ENCODE data around the gene CACNB4. TPM values are rescaled to one million over a fixed set of nuclear protein-coding genes. Genes with fewer than 3 reads are reported as not detected.

CACNB4 gene
- total RNA-seq, 1 donor from 2014 or later, result 5.1 TPM

GRCh38 chr2:151819920-151820319, 278.9 kb downstream of the CACNB4 start:
- H3K9me3 Mint-ChIP-seq (ENCODE audit: unreplicated experiment), result peaks cover 1% of the 10 kb centered on the region
- peaks cover 5% of the 10 kb centered on the region for H3K4me1 Mint-ChIP-seq (ENCODE audit: low read depth, unreplicated experiment)
- no peak overlapping the region for H3K4me3 Mint-ChIP-seq (ENCODE audit: unreplicated experiment)

DNA sequence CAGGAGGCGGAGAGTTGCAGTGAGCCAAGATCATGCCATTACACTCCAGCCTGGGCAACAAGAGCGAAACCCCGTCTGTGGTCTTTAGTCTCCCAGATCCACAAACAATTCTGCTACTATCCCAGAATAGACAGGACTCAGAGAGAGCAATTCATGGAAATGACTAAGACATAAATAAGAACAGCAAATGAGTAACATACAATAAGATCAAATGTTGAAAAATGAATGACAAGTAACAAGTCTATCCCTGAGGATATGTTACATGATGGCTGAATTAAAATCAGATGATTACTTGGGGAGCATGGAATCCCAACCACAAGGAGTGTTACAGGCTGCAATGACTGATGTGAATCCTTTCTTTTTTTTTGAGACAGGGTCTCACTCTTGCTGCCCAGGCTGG, 280.9 kb downstream of the CACNB4 start:
- Mint-ChIP-seq H3K4me1 (ENCODE audit: low read depth, unreplicated experiment) (peaks cover 3% of the 10 kb centered on the region), H3K36me3 (ENCODE audit: unreplicated experiment) (peaks cover 2% of the 10 kb centered on the region), H3K27me3 (ENCODE audit: unreplicated experiment) (peaks cover 2% of the 10 kb centered on the region), H3K4me3 (ENCODE audit: unreplicated experiment) (no peak overlapping the region), H3K9me3 (ENCODE audit: unreplicated experiment) (peaks cover 1% of the 10 kb centered on the region), H3K27ac (ENCODE audit: unreplicated experiment) (no peak overlapping the region)
- DNase-seq, result no peak
- TF ChIP-seq, protein P1, sequence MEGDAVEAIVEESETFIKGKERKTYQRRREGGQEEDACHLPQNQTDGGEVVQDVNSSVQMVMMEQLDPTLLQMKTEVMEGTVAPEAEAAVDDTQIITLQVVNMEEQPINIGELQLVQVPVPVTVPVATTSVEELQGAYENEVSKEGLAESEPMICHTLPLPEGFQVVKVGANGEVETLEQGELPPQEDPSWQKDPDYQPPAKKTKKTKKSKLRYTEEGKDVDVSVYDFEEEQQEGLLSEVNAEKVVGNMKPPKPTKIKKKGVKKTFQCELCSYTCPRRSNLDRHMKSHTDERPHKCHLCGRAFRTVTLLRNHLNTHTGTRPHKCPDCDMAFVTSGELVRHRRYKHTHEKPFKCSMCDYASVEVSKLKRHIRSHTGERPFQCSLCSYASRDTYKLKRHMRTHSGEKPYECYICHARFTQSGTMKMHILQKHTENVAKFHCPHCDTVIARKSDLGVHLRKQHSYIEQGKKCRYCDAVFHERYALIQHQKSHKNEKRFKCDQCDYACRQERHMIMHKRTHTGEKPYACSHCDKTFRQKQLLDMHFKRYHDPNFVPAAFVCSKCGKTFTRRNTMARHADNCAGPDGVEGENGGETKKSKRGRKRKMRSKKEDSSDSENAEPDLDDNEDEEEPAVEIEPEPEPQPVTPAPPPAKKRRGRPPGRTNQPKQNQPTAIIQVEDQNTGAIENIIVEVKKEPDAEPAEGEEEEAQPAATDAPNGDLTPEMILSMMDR (IDR thresholded peaks at IDR 0.05; ENCODE audit: partially characterized antibody, unreplicated experiment), result no peak

More at GRCh38 chr2:151819920-151820319, 278.9 kb downstream of the CACNB4 start:
- Mint-ChIP-seq H3K27me3 (ENCODE audit: unreplicated experiment) (peaks cover 2% of the 10 kb centered on the region), H3K27ac (ENCODE audit: unreplicated experiment) (no peak overlapping the region), H3K36me3 (ENCODE audit: unreplicated experiment) (no peaks in the 10 kb centered on the region)
- TF ChIP-seq, protein P1 (IDR thresholded peaks at IDR 0.05; ENCODE audit: partially characterized antibody, unreplicated experiment), result no peak
- no peak for DNase-seq

- Mint-ChIP-seq H3K27ac (ENCODE audit: unreplicated experiment) (no peak overlapping the region), H3K4me3 (ENCODE audit: unreplicated experiment) (no peak overlapping the region), H3K27me3 (ENCODE audit: unreplicated experiment) (peaks cover 2% of the 10 kb centered on the region), H3K9me3 (ENCODE audit: unreplicated experiment) (peaks cover 1% of the 10 kb centered on the region), H3K36me3 (ENCODE audit: unreplicated experiment) (peaks cover 4% of the 10 kb centered on the region), H3K4me1 (ENCODE audit: low read depth, unreplicated experiment) (no peaks in the 10 kb centered on the region)
- TF ChIP-seq, protein P1 (IDR thresholded peaks at IDR 0.05; ENCODE audit: partially characterized antibody, unreplicated experiment), result no peak
- no peak for DNase-seq
These were observed 282.0 kb downstream of the CACNB4 start for GRCh38 chr2:151816843-151817242.

DNA sequence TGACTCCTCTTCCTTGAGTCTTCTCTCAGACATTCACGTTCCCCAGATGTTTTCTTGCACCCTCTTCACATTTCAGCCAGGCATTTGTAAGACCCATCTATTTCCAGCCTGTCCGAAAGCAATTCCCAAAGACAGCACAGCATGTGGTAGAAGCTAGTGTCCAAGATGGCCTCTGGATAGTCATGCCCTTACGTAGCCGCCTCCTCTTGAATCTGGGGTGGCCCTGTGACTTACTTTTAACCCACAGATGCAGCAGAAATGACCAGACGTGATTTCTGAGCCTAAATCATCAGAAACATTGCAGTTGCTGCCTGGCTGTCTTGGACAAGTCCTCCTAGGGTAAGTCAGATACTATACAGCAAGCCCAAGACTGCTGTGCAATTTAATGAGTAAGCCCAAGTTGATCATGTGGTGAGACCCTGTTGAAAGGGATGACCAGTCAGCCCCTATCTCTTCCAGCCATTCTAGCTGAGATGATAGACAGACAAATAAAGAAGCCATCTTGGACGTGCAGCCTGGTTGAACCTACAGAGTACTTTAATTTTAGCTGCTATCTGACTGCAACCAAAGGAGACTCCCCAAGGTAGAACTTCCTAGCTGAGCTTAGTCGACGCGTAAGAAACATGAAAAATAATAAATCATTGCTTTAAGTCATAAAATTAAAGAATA, 282.9 kb downstream of the CACNB4 start:
- peaks cover 4% of the 10 kb centered on the region for H3K36me3 Mint-ChIP-seq (ENCODE audit: unreplicated experiment)
- H3K27me3 Mint-ChIP-seq (ENCODE audit: unreplicated experiment), result peaks cover under 1% of the 10 kb centered on the region
- no peaks in the 10 kb centered on the region for H3K4me1 Mint-ChIP-seq (ENCODE audit: low read depth, unreplicated experiment)
- H3K27ac Mint-ChIP-seq (ENCODE audit: unreplicated experiment), result no peak overlapping the region
- H3K9me3 Mint-ChIP-seq (ENCODE audit: unreplicated experiment), result no peaks in the 10 kb centered on the region
- TF ChIP-seq, protein P1 (IDR thresholded peaks at IDR 0.05; ENCODE audit: partially characterized antibody, unreplicated experiment), result no peak
- DNase-seq, result no peak
- no peak overlapping the region for H3K4me3 Mint-ChIP-seq (ENCODE audit: unreplicated experiment)

DNA sequence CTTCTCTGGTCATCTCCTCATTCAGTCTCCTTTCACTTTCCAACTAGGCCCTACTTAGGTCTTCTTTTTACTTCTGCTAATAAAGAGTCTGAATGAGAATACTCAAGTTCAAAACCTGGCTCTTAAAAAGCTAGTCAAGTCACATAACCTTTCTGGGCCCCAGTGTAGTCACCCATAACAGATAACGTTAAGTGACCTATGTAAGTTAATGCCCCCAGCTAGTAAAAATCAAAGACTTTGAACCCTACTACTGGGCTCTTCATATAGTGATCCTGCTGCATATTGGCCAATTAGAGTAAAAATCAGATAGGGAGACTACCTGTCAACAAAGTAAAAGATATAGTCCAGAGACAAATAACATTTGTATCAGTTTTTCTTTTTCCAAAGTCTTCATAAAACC, 288.4 kb downstream of the CACNB4 start:
- TF ChIP-seq, protein P1 (IDR thresholded peaks at IDR 0.05; ENCODE audit: partially characterized antibody, unreplicated experiment), result no peak
- Mint-ChIP-seq H3K4me3 (ENCODE audit: unreplicated experiment) (no peak overlapping the region), H3K27ac (ENCODE audit: unreplicated experiment) (no peak overlapping the region), H3K36me3 (ENCODE audit: unreplicated experiment) (peaks cover 4% of the 10 kb centered on the region), H3K27me3 (ENCODE audit: unreplicated experiment) (no peaks in the 10 kb centered on the region), H3K4me1 (ENCODE audit: low read depth, unreplicated experiment) (no peaks in the 10 kb centered on the region), H3K9me3 (ENCODE audit: unreplicated experiment) (no peaks in the 10 kb centered on the region)
- no peak for DNase-seq
